Measurements from ENCODE around the gene NRBP1.
"Not testable (repeated sequence)": the region's sequence is repeated elsewhere in the genome, so short reads cannot be mapped to it uniquely, and the experiment has no call there.

GRCh38 chr2:27425039-27425438 lies 3.4 kb upstream of the NRBP1 start:
- not testable (repeated sequence) for TF ChIP-seq CTCF (IDR thresholded peaks at IDR 0.05; ENCODE audit: control extremely low read depth in 1 of 3, insufficient read depth in 1 of 3, low read depth in 1 of 3, low read length in 3 of 3); RFX5 (IDR thresholded peaks at IDR 0.05; ENCODE audit: borderline replicate concordance, low read depth, low read length); ATF3 (IDR thresholded peaks at IDR 0.05; ENCODE audit: insufficient read depth, low read depth, low read length); SUZ12 (IDR thresholded peaks at IDR 0.05; ENCODE audit: low read length); POLR2A (IDR thresholded peaks at IDR 0.05; ENCODE audit: control extremely low read depth in 1 of 2, low read depth in 2 of 2, low read length in 2 of 2); SP1 (IDR thresholded peaks at IDR 0.05; ENCODE audit: low read depth, low read length); EZH2 (IDR thresholded peaks at IDR 0.05; ENCODE audit: low read depth, low read length, severe bottlenecking); MAFK (IDR thresholded peaks at IDR 0.05; ENCODE audit: low read depth, low read length)

Data from H1 (cell line).